ENCODE data around the gene ATP8A2.

DNA sequence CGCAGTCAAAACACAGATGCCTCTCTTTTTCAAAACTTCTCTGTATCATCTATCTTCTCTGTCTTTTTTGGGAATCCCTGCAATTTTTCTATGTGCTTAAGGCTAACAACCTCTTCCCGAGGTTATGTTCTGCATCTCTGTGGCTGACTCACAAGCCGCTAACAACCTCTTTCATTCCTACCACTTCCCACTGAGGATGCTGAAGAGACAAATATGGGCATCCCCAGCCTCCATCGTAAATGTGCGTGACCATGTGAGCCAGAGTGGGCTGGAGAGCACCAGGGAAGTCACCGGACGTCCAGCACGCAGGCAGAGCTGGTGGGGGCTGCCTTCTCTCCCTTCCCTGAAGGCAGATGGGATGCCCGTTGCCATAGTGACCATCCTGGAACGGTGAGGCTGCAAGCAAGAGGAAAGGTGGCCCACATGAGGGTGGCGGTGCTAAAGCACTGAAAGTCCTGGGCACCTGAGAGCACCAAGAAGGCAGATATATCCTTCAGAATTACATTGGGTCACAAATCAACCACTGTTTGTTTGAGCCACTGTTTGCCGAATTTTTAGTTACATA, 557.2 kb downstream of the ATP8A2 start:
- TF ChIP-seq CTCF (IDR thresholded peaks at IDR 0.05) (no peak), POLR2A (IDR thresholded peaks at IDR 0.05) (no peak)

All from right lobe of liver (tissue), 4 donors.